ENCODE results near the gene RNASE3.
"Not testable (repeated sequence)": the region's sequence is repeated elsewhere in the genome, so short reads cannot be mapped to it uniquely, and the experiment has no call there.

RNASE3 gene

GRCh38 chr14:20878695-20879094, 12.5 kb upstream of the RNASE3 start:
- no peak for TF ChIP-seq CTCF (IDR thresholded peaks at IDR 0.05; ENCODE audit: low read depth, low read length, missing control alignments)
- in situ Hi-C loops (cut with HindIII; ENCODE audit: low sequenced_read_pairs), result no loop called here
- no peak for DNase-seq (ENCODE audit: low read depth)
- no peak overlapping the region for H3K4me3 ChIP-seq (ENCODE audit: low read depth, low read length)

- in situ Hi-C loops (cut with HindIII; ENCODE audit: low sequenced_read_pairs); DNase-seq (ENCODE audit: low read depth): not testable (repeated sequence)
Observed at GRCh38 chr14:20881229-20881628, 10.0 kb upstream of the RNASE3 start.

GRCh38 chr14:20882787-20883186, 8.4 kb upstream of the RNASE3 start:
- H3K4me3 ChIP-seq (ENCODE audit: low read depth, low read length); in situ Hi-C loops (cut with HindIII; ENCODE audit: low sequenced_read_pairs); DNase-seq (ENCODE audit: low read depth): not testable (repeated sequence)

More at GRCh38 chr14:20881229-20881628, 10.0 kb upstream of the RNASE3 start:
- not testable (repeated sequence) for H3K4me3 ChIP-seq (ENCODE audit: low read depth, low read length)

GRCh38 chr14:20888411-20888810, 2.8 kb upstream of the RNASE3 start:
- in situ Hi-C loops (cut with HindIII; ENCODE audit: low sequenced_read_pairs); H3K4me3 ChIP-seq (ENCODE audit: low read depth, low read length); DNase-seq (ENCODE audit: low read depth): not testable (repeated sequence)

- not testable (repeated sequence) for DNase-seq (ENCODE audit: low read depth)
Observed at GRCh38 chr14:20895322-20895721, 4.1 kb downstream of the RNASE3 start.

GRCh38 chr14:20904393-20905029, 13.3 kb downstream of the RNASE3 start:
- in situ Hi-C loops (cut with HindIII; ENCODE audit: low sequenced_read_pairs), result no loop called here
- DNase-seq (ENCODE audit: low read depth), result no peak
- H3K4me3 ChIP-seq (ENCODE audit: low read depth, low read length), result no peak overlapping the region
- TF ChIP-seq CTCF (IDR thresholded peaks at IDR 0.05; ENCODE audit: low read depth, low read length, missing control alignments), result no peak

More at GRCh38 chr14:20895322-20895721, 4.1 kb downstream of the RNASE3 start:
- H3K4me3 ChIP-seq (ENCODE audit: low read depth, low read length); in situ Hi-C loops (cut with HindIII; ENCODE audit: low sequenced_read_pairs): not testable (repeated sequence)

- no peak overlapping the region for H3K4me3 ChIP-seq (ENCODE audit: low read depth, low read length)
- no peak for TF ChIP-seq CTCF (IDR thresholded peaks at IDR 0.05; ENCODE audit: low read depth, low read length, missing control alignments)
- in situ Hi-C loops (cut with HindIII; ENCODE audit: low sequenced_read_pairs), result no loop called here
- DNase-seq (ENCODE audit: low read depth), result no peak
Observed at GRCh38 chr14:20905676-20906075, 14.5 kb downstream of the RNASE3 start.

GRCh38 chr14:20907214-20907613, 16.0 kb downstream of the RNASE3 start:
- no peak overlapping the region for H3K4me3 ChIP-seq (ENCODE audit: low read depth, low read length)
- no peak for DNase-seq (ENCODE audit: low read depth)
- in situ Hi-C loops (cut with HindIII; ENCODE audit: low sequenced_read_pairs), result no loop called here
- TF ChIP-seq CTCF (IDR thresholded peaks at IDR 0.05; ENCODE audit: low read depth, low read length, missing control alignments), result no peak

GRCh38 chr14:20910822-20911221, 19.6 kb downstream of the RNASE3 start:
- in situ Hi-C loops (cut with HindIII; ENCODE audit: low sequenced_read_pairs); H3K4me3 ChIP-seq (ENCODE audit: low read depth, low read length); DNase-seq (ENCODE audit: low read depth): not testable (repeated sequence)

GRCh38 chr14:20919038-20919756, 28.0 kb downstream of the RNASE3 start:
- not testable (repeated sequence) for DNase-seq (ENCODE audit: low read depth)

GRCh38 chr14:20923766-20924297, 32.6 kb downstream of the RNASE3 start:
- DNase-seq (ENCODE audit: low read depth); in situ Hi-C loops (cut with HindIII; ENCODE audit: low sequenced_read_pairs); H3K4me3 ChIP-seq (ENCODE audit: low read depth, low read length): not testable (repeated sequence)

More at GRCh38 chr14:20919038-20919756, 28.0 kb downstream of the RNASE3 start:
- H3K4me3 ChIP-seq (ENCODE audit: low read depth, low read length); in situ Hi-C loops (cut with HindIII; ENCODE audit: low sequenced_read_pairs): not testable (repeated sequence)

Measured in astrocyte of the cerebellum (primary cell).